Stimulated activated CD8-positive, alpha-beta memory T cell treated with anti-CD3 and anti-CD28 coated beads, Interleukin-7, amount 100 ng/mL, for 1 hour (primary cell): Measurements from ENCODE around the gene COQ10B.

Source experiments
- DNase-seq, 2 donors: peaks; one replicate each; pipeline ENCODE4 v3.0.0-alpha.2; 2020; ENCODE audit warnings: low read depth in 2 of 2

COQ10B gene

DNA sequence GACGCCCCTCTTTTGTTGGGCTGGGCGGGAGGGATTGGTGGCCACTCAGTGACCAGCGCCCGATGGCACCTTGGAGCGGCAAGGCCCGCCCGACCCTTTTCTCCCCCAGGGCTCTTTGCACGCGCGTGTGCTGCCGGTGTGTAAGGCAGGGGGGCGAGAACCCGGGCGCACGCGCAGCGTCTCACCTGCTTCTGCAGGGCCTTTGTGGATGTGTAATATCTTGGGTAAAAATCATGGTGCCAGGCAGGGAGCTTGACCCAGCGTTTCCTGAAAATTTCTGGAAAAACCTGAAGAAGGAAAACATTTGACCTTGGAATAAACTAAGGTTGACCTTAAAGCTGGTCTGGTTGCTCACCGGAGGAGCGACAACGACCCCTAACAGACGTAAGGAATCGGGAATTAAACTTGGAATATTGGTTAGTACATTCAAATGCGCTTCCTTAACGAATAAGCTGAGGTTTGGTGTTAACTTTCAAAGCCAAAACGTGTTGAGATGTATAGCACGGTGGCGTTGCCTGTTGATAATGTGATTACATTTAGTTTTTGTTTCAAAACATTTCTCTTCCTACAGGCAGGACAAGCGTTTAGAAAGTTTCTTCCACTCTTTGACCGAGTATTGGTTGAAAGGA, 47.3 kb downstream of the COQ10B start:
- no peak for DNase-seq

DNA sequence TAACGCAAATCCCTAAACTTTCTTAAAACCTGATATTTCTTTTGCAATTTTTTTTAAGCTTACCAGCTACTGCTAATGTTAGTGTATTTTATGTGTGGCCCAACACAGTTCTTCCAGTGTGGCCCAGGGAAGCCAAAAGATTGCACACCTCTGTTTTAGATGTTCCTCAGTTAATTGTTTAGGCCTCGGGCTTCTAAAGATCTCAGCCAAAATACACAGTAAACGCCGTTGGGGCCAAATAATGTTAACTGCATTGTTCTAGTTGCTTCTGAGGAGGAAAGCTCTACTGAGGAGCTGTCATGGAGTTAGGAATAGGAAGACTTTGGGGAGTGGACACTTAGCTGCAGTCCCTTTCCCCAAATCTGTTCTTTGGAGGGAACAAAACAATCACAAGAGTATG, 48.8 kb downstream of the COQ10B start:
- no peak for DNase-seq

DNA sequence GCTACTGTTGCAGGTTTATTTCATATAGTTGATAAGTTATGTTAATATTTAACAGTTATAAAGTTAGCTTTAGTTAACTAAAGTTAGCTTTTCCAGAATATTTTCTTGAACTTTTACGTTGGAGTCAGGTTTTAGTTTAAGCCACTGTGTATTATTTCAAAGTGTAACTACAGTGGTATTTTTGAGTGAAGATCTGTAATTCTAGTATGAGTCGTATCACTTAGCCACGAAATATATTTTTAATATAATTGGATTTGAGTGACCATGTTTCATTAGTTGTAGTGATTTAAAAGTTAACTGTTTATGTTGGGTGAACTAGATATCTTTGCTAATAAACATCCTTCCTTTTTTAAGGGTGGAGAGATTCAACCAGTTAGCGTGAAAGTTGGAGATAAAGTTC, 49.3 kb downstream of the COQ10B start:
- DNase-seq, result no peak

DNA sequence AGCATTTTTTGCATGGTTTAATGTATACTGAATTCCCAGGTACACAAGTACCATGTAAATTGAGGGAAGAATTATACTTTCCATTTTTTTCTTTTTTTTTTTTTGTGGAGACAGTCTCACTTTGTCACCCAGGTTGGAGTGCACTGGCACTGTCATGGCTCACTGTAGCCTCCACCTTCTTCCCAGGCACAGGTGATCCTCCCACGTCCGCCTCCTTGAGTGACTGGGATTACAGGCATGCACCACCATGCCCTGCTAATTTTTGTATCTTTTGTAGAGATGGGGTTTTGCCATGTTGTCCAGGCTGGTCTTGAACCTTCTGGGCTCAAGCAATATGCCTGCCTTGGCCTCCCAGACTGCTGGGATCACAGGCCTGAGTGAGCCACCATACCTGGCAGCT, 50.6 kb downstream of the COQ10B start:
- DNase-seq, result no peak

DNA sequence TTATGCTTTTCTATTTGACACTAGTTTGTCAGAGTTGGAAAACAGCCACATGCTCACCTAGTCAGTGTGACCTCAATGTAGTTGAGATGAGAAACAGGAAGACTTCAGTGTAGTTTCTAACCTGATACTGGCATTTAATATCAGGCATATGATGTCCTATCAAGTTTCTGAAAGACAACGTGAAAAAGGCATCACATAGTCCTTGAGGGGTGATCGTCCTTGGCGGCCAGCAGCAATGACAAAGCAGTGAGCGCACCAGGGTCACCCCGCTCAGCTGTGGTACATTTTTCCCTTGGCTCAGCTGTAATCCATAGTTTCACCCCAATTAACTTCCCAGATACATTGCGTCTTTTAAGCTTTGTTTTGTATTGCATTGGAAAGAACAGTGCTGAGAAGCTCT, 51.2 kb downstream of the COQ10B start:
- DNase-seq, result no peak

DNA sequence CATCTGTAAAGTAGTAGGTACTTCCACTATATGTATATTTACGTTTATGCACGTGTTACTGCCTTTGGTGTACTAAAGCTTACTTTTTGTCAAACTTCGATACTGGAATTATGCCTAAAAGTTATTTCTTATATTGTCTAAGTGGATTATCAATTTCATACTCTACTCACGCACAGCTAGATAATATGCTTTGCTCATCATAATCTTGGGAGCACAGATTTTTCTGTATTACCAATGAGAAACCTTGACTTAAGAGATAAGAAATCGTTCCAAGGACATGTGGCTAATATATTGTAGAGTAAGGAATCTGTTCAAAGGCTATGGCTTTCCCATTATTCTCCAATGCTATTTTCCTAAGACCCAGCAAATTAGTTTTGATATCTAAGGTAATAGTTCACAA, 53.3 kb downstream of the COQ10B start:
- no peak for DNase-seq

DNA sequence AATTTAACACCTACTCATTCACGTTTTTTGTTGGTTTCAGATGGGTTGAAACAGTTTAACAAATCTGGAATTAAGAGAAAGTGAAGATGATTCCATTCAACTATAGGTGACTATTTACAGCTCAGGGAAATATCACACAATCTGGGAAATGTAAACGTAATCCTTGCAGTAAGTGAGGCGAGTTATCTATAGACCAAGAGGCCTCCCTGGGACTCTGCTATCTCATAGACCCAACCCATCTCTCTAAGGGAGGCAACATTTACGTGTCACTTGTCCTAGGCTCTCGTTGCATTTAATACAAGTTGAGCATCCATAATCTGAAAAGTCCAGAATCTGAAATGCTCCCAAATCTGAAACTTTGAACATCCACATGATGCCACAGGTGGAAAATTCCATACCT, 60.6 kb downstream of the COQ10B start:
- no peak for DNase-seq

DNA sequence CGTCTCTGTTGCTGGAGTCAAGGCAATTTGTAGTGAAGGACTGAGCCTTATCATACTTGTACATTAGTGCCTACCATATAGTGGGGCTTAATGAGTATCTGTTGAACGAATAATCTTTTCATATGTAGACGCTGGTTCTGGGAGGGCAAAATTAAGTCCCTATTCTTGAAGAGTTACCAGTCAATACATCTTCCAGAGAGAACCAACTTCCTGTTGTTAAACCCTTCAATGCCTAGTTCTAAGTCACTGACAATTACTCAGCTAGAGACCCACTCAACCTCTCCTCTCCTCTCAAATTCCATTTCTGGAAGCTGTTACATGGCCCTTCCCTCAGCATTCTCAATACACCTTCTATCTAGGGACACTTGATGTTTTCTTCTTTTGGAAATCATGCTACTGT, 61.4 kb downstream of the COQ10B start:
- no peak for DNase-seq

DNA sequence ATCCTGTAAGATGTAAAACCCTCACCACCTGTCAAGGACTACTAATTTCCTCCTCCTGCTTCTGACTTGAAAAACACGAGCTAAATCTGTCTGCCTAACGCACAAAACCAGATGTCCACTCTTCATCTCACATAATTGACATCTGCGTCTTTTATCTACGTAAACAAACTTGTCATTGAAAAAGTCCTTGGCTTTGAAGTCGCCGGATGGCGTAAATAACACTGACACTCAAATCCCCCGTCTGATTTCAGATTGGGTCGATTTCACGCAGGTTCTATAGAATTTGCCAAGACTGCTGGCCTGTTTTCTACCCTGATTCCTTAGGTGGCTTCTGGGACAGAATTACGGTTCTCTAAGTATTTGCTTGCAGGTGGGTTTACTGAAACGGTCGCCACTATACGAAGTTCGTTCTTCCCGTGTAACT, 62.0 kb downstream of the COQ10B start:
- DNase-seq, result no peak

DNA sequence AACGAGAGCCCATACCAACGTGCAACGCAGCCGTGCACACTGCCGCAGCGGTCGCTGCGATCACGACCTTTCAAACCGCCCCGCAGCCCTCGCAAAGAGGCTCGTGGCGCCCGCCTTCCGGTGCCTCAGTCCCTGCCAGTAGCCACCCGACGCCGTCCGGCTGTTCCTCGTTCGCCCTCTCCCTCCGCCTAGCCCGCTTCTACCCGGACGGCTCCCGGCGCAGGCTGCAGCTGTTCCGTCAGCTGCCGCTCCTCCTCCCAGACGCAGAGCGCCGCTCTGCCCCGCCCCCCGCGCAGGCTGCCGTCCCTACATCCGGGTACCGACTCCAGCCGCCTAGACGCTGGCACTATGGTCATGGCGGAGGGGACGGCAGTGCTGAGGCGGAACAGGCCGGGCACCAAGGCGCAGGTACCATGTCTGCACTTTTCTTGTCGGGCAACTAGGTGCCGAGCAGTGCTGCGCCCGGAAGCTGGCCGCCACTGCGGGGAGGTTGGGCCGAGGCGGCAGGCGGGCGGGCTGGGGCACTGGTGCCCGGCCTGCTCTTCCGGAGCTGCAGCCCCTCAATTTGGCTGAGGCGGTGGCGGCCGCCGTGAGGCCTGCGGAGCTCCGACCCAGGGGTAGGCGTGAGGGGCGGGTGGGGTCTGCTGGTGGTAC, 62.5 kb downstream of the COQ10B start, which contains the start of gene MOB4:
Gene MOB4, plus strand, starts transcription at position 328 of the 654 bp plus-strand sequence. Its CDS starts 21 bp downstream, at position 349.
- DNase-seq, result peak; percentile 85 to 89

DNA sequence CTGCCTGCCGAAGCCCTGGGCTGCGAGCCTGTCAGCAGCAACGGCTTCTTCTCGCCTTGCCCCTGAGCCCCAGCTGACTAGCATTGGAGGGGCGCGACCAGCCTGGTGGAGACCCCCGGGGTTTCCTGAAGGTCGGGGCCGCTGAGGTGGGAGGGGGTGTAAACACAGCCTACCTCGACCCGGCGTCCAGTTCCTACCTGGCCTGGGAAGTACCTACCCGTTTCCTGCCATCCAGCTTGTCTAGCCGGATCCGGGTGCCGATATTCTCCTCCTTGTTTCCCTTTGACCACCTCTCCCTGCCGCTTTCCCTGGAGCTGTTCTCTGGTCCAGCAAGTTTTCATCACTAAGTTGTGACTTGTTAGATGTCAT, 63.0 kb downstream of the COQ10B start:
- peak in 1 of 2 donors; percentile 2 for DNase-seq

DNA sequence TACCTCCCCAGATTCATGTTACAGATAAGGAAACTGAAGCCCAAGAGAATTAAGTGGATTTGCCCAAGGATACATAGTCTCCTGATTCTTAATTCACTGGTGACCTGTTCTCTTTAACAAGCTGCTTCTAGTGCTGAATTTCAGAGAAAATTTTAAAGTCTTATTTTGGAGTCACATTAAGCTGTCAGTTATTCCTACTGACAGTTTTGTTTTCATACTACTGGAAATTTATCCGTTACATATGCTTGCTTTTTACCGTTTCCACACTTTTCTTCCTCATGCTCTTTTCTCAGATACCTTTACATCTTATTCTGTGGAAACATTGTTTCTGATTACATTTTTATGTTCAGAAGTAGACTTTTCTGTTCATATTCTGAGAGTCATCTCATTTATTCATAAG, 63.8 kb downstream of the COQ10B start:
- no peak for DNase-seq
